ENCODE data around the gene ACTL7A.
"Not testable (repeated sequence)": the region's sequence is repeated elsewhere in the genome, so short reads cannot be mapped to it uniquely, and the experiment has no call there.

Gene ACTL7A

DNA sequence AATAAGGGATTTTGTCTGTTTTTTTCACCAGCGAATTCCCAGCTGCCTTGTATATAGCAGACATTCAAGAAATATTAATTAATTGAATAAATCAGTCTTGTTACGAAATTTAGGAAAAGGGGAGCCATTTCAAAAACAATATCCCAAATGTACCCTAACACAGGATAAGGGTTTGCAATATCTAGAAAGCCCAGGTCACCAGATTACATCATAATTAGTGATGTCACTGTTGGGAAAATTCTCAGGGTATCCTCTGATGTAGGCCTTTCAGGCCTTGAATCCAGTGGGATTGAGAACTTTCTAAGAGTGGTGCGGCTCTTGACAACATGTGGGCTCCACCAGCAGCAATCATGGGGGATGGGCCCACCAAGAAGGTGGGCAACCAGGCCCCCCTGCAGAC is at the start of gene ACTL7A:
TSS of gene ACTL7A (plus strand) at position 270 of the 400 bp plus-strand sequence. CDS start at position 327, 57 bp downstream.
- no peak for DNase-seq

- no peak for DNase-seq
Measured at GRCh38 chr9:108812396-108813025, 49.6 kb upstream of the ACTL7A start.

DNA sequence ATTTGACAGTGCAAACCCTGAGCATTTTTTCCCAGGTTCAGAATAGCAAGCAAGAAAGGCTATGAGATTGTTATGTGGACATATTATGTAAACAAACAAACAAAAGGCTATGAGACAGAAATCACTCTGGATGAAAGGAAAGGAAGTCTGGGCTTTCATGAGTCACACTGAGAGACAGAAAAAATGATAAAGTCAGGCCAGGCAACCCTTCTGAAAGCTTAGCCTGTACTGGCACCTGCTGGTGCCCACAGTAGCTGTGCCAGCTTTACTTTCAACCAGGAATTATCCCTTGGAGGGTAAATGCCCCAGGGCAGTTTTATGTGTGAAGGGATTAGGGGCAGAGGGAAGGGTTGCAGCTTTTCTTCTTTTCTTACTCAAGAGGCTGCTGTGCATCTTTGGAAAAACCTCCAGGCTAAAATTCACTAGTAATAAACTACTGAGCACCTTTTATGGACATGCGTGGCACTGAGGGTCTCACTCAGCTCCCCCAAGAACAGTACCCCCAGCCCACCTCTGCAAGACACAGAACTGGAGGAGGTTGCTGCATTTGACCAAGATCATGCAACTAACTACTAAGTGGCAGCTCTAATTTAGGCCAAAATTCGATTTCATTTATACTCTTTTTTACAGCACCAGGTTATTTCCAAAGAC is 48.0 kb upstream of the ACTL7A start:
- DNase-seq, result no peak

DNA sequence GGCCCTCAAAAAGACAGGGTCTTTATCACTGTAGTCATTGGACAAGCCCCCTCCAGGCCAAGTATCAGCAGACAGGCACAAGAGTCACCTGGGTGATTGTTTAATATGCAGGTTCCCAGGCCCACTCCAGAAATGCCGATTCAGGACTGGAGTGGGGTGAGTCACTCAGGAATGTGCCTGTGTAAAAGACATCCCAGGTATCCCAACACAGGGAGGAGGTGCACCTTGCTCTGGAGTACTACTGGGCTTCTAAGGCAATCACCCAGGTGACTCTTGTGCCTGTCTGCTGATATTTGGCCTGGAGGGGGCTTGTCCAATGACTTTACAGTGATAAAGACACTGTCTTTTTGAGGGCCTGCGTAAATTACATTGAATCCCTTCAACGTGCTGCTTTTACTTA is 46.9 kb upstream of the ACTL7A start:
- DNase-seq, result no peak

- DNase-seq, result no peak
Measured at GRCh38 chr9:108816037-108816436, 46.0 kb upstream of the ACTL7A start.

DNA sequence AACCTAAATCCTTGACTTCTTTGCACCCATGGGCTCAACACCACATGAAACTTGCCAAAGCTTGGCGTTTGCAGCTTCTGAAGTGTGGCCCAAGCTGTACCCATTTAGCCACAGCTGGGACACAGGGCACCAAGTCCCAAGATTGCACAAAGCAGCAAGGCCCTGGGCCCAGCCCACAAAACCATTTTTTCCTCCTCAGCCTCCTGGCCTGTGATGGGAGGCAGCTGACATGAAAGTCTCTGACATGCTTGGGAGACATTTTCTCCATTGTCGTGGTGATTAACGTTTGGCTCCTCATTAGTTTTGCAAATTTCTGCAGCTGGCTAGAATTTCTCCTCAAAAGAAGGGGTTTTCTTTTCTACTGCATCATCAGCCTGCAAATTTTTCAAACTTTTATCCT is 38.2 kb upstream of the ACTL7A start:
- DNase-seq, result no peak

GRCh38 chr9:108830272-108830671 is 31.8 kb upstream of the ACTL7A start:
- DNase-seq, result no peak

- no peak for DNase-seq
Measured at GRCh38 chr9:108831496-108832178, 30.4 kb upstream of the ACTL7A start.

DNA sequence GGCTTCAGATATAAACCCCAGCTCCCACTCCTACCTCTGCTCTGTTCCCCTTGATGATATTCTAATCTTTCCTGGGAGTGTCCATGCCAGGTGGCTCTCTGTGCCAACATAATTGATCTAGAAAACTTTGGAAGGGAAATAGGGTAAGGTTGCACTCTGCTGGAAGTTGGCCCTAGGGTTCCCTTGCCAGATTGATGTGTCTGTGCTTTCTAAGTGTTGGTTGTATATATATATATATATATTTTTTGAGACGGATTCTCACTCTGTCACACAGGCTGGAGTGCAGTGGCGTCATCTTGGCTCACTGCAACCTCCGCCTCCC is 29.9 kb upstream of the ACTL7A start:
- no peak for DNase-seq

- DNase-seq, result no peak
Measured at GRCh38 chr9:108834959-108835665, 27.0 kb upstream of the ACTL7A start.

DNA sequence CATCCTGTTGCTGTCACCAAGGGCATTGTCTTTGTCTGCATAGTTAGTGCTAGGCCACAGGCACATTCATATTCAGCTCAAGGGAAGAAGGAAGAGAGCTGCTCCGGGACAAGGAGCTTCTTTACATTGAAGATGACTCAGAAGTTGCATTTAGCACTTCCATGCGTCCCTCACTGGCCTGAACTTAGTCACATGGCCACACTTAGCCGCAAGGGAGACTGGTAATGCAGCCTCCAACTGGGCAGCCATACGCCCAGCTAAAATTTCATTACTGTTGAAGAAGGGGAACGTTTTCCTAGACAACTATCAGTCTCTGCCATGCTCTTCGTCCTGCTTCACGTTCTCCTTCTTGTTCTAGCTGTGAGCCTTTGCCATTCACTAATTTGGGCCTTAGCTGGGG is 26.2 kb upstream of the ACTL7A start:
- no peak for DNase-seq

- no peak for DNase-seq
Measured at GRCh38 chr9:108836319-108836718, 25.7 kb upstream of the ACTL7A start.

DNA sequence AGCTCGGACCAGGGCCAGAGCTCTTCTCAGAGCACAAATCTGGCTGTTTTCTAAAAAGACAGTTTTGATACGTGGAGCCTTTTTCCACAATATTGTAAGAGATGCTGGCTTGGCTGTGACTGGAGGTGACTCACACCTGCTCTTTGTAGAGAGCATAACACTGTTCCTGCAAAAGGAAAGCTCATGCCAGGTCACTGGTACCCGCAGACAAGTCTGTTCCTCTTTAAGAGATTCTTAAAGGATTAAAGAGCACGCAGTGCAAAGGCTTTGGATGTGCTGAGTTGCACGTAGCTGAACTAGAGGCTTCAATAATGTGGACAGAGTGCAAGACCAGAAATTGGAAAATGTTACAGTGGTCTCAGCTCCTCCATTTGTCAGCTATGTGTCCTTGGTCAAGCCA is 25.3 kb upstream of the ACTL7A start:
- DNase-seq, result no peak

- no peak for DNase-seq
Measured at GRCh38 chr9:108837530-108837929, 24.5 kb upstream of the ACTL7A start.

- no peak for DNase-seq
Measured at GRCh38 chr9:108838017-108838416, 24.0 kb upstream of the ACTL7A start.

GRCh38 chr9:108839561-108839960 is 22.5 kb upstream of the ACTL7A start:
- DNase-seq, result not testable (repeated sequence)

DNA sequence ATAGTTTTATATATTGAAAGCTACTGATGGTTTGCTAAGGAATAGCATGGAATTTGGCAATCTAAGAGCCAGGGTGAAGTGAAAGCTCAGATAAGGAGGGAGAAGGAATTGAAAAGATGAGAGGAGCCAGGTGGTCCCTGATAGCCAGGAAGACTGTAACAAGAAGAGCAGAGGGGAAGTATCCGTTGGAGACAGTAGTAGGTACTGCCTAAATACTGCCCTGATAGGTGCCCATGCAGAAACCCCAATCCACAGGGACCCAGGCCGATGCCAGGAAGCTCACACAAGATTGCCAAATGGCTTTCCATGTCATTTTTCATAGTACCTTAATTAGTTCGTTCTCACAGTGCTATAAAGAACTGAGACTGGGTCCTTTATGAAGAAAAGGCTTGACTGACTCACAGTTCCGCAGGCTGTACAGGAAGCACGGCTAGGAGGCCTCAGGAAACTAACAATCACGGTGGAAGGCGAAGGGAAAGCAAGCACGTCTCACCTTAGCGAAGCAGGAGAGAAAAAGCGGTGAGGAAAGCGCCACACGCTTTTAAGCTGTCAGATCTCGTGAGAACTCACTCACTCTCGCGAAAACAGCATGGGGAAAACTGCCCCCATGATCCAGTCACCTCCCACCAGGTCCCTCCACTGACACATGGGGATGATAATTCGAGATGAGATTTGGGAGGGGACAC is 19.3 kb upstream of the ACTL7A start:
- DNase-seq, result no peak

- DNase-seq, result peak; percentile 63
Measured at GRCh38 chr9:108844391-108844790, 17.7 kb upstream of the ACTL7A start.

GRCh38 chr9:108844856-108845255 is 17.2 kb upstream of the ACTL7A start:
- peak; percentile 70 for DNase-seq

- DNase-seq, result no peak
Measured at GRCh38 chr9:108845507-108845906, 16.6 kb upstream of the ACTL7A start.

DNA sequence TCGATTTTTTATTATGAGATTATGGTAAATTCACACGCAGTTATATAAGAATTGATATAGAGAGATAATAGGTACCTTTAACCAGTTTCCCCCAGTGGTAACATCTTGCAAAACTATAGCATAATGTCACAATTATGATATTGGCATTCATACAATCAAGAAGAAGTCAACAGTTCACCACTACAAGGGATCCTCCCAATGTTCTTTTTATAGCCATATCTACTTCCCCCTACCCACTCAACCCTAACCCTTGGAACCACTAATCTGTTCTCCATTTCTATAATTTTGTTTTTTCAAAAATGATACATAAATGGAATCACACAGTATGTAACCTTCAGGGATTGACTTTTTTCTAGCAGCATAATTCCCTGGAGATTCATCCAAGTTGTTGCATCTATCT is 16.1 kb upstream of the ACTL7A start:
- no peak for DNase-seq

DNA sequence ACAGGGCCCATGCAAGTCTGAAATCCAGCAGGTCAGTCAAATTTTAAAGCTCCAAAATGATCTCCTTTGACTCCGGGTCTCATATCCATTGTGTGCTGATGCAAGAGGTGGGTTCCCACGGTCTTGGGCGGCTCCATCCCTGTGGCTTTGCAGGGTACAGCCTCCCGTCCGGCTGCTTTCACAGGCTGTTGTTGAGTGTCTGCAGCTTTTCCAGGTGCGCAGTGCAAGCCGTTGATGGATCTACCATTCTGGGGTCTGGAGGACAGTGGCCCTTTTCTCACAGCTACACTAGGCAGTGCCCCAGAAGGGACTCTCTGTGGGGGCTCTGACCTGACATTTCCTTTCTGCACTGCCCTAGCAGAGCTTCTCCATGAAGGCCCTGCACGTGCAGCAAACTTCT is 13.8 kb upstream of the ACTL7A start:
- not testable (repeated sequence) for DNase-seq

- no peak for DNase-seq
Measured at GRCh38 chr9:108850293-108850897, 11.7 kb upstream of the ACTL7A start.

All from NCI-H524 treated with DMSO at 0.1 percent for 48 hours (cell line).